Breast epithelium (tissue), 4 donors: ENCODE data around the gene ALX4. TPM values are rescaled to one million over a fixed set of nuclear protein-coding genes. Genes with fewer than 3 reads are reported as not detected.

Experiments
- DNase-seq, 2 donors: peaks; one replicate each; pipeline ENCODE4 v3.0.0-alpha.2; 2019; ENCODE audit warnings: low spot score in 2 of 2
- H3K27ac ChIP-seq, 2 donors: fragments of 200-600 bp; sonication (generic) in 1 of 2; one replicate each; pipeline ENCODE4 v1.5.1; 2016 to 2019; ENCODE audit warnings: mild to moderate bottlenecking in 1 of 2
- H3K27me3 ChIP-seq, 2 donors: fragments of 200-600 bp; sonication (generic) in 1 of 2; one replicate each; pipeline versions ENCODE4 v1.5.1 to v1.6.0; 2017 to 2019; ENCODE audit warnings: control low read depth in 1 of 2, mild to moderate bottlenecking in 1 of 2
- H3K36me3 ChIP-seq: fragments of 200-600 bp; one replicate; pipeline ENCODE4 v1.5.1; 2019
- H3K4me1 ChIP-seq, 2 donors: fragments of 200-600 bp; sonication (generic); one replicate each; pipeline ENCODE4 v1.5.1; 2016 to 2019; ENCODE audit warnings: control low read depth in 1 of 2
- H3K4me3 ChIP-seq, 3 donors: fragments of 200-600 bp; sonication (generic); 1 replicate in 2 of 3; 2 replicates in 1 of 3; pipeline ENCODE4 v1.5.1; 2016 to 2019; ENCODE audit warnings: mild to moderate bottlenecking in 3 of 3, moderate library complexity in 2 of 3
- H3K9me3 ChIP-seq, 2 donors: fragments of 200-600 bp; sonication (generic) in 1 of 2; one replicate each; pipeline ENCODE4 v1.5.1; 2016 to 2019; ENCODE audit warnings: control low read depth in 1 of 2
- CTCF ChIP-seq, 3 donors: fragments of 450-650 bp; IDR thresholded peaks; one replicate each; pipeline ENCODE4 v1.5.1; 2016 to 2017; ENCODE audit warnings: antibody characterized with exemption in 3 of 3, mild to moderate bottlenecking in 3 of 3, moderate library complexity in 3 of 3
- POLR2A ChIP-seq: fragments of 450-650 bp; IDR thresholded peaks from one replicate; pipeline ENCODE4 v1.6.1; 2016; ENCODE audit warnings: antibody characterized with exemption, mild to moderate bottlenecking, moderate library complexity
- POLR2AphosphoS5 ChIP-seq, 3 donors: sonication (generic); formaldehyde crosslinking; IDR thresholded peaks; one replicate each; pipeline ENCODE4 v1.6.1; 2017; ENCODE audit warnings: antibody characterized with exemption in 3 of 3
- intact Hi-C: fragments of 100-400 bp; cut with DNase I; formaldehyde crosslinking; loops from one replicate; pipeline ENCODE4 v1.15.1; 2023; ENCODE audit warnings: low total_unique reads
- total RNA-seq, 3 donors: library from RNA; depleted of rRNA; stranded (reverse); fragments of >200 nt; gene quantifications; one replicate each; pipeline ENCODE4 v1.1.0, GENCODE V29; 2016

Gene ALX4
- total RNA-seq, 3 donors from 2014 or later: under 0.01 to 5.2 (median 1.9) TPM

DNA sequence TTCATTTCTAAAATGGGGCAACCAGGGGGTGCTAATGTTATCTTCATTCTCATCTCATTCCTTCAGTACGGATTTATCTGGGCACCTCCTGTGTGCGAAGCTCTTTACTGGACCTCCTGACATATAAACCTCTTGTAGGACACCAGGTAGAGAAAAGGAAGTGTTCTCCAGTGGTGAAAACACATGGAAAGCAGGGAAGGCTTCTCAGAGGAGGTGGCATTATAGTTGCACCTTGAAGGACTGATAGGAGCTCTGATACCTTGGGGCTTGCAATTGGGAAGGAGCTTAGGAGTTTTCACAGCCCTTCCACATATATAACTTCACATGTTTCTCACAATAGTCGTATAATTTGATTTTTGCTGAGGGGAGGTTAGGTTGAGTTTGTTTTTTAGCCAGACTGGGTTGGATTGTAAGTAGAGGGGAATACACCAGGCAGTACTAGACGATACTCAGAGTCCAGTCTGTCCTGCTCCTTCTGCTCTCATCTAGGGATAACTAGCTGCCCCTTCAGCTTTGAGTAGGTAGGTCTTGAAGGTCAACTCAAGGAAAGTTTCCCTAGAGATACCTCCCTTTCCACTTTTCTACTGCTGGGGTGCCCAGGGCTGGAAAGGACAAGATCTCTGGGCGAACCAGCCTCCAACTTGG, 34.0 kb upstream of the ALX4 start:
- DNase-seq: no peak
- no peaks in the 10 kb centered on the region for H3K36me3 ChIP-seq
- TF ChIP-seq CTCF (IDR thresholded peaks at IDR 0.05): no peak
- no peak for TF ChIP-seq POLR2AphosphoS5 (IDR thresholded peaks at IDR 0.05)
- TF ChIP-seq POLR2A: no peak
- no peaks in the 10 kb centered on the region for H3K9me3 ChIP-seq
- no peaks in the 10 kb centered on the region for H3K4me1 ChIP-seq
- intact Hi-C loops: no loop called here
- H3K27ac ChIP-seq: no peak overlapping the region
- H3K4me3 ChIP-seq: no peak overlapping the region
- H3K27me3 ChIP-seq: peaks cover 0 to 6% of the 10 kb centered on the region in 2 donors

DNA sequence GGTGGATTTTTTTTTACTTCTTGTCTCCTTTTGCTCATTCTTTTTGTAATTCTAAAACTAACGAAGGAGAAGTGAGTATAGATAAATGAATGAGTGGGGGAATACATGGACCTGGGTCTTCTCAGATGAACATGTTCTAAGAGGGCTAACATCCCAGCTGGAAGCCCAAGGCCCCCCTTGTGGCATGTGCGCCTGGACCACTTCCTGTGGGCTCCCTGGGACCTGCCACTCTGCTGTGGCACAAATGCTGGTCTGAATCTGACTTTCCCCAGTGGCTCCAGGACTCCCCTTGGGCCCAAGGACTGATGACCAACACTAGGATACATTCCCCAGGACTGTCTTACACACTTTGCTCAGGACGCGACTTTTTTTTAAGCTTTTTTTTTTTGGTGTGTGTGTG, 32.7 kb upstream of the ALX4 start:
- Histone ChIP-seq H3K36me3 (no peaks in the 10 kb centered on the region), H3K9me3 (no peaks in the 10 kb centered on the region), H3K27ac (no peak overlapping the region), H3K4me3 (no peak overlapping the region), H3K27me3 (peaks cover 0 to 11% of the 10 kb centered on the region in 2 donors), H3K4me1 (no peaks in the 10 kb centered on the region)
- TF ChIP-seq CTCF (IDR thresholded peaks at IDR 0.05): no peak
- no peak for DNase-seq
- intact Hi-C loops: no loop called here

GRCh38 chr11:44340656-44341055, 30.7 kb upstream of the ALX4 start:
- Histone ChIP-seq H3K4me1 (no peaks in the 10 kb centered on the region), H3K27me3 (peaks cover 0 to 18% of the 10 kb centered on the region in 2 donors), H3K4me3 (no peak overlapping the region), H3K27ac (no peak overlapping the region), H3K9me3 (no peaks in the 10 kb centered on the region), H3K36me3 (no peaks in the 10 kb centered on the region)
- DNase-seq: no peak
- no peak for TF ChIP-seq POLR2A
- intact Hi-C loops: no loop called here

DNA sequence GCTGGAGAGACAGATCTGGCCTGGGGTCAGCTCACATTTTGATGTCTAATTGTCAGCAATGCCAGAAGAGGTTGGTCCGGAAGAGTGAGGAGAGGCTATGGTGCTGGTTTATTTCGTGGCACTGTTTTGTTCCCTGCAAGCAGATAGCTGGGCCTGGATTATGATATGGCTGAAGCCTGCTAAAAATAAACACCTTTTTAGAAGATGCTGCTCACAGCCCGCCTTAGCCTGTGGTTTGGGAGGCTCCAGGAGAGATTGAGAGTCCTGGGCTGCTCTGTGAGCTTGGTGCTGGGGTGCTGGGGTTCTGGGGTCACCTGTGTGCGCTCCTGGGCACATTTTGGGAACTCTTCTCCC, 29.6 kb upstream of the ALX4 start:
- intact Hi-C loops: no loop called here
- H3K4me3 ChIP-seq: no peak overlapping the region
- no peaks in the 10 kb centered on the region for H3K4me1 ChIP-seq
- no peak for TF ChIP-seq CTCF (IDR thresholded peaks at IDR 0.05)
- TF ChIP-seq POLR2A: no peak
- no peak for TF ChIP-seq POLR2AphosphoS5 (IDR thresholded peaks at IDR 0.05)
- H3K27ac ChIP-seq: no peak overlapping the region
- peaks cover 0 to 18% of the 10 kb centered on the region in 2 donors for H3K27me3 ChIP-seq
- H3K36me3 ChIP-seq: no peaks in the 10 kb centered on the region
- no peak for DNase-seq
- H3K9me3 ChIP-seq: no peaks in the 10 kb centered on the region

DNA sequence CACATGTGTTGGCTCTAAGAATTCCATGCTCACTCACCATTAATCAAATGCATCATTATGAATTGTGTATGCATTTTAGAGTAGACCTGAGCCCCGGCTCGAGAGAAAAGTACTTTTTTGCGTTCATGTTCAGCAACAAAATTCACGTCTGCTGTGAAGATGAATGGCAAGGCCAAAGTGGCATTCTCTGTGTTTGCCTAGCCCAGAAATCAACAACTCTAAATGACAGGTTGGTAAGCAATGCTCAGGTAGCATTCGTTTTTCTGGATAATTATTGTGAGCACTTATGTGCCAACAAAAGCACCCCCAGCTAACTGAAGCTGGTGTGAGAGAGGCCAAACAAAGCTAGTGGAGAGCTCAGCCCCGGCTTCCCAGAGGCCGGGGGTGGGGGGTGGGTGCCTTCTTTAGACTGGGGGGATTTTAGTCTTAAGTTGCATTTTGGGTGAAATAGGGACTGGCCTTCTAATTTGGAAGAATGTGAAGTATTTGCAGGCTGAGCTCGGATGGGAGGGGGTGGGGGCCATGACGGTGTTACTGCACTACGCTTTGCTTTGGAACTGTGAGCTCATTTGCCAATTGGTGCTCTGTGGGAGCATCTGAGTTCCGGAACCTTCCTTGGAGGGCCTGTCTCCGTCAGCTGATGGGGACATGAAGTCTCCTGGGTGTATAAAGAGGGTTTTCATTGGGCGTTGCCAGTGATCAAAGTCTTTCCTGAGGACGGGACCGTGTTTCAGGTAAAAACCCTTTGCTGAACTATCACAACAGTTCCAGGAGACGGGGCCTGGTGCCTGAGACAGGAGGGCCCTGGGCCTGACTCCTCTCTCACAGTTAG, 29.0 kb upstream of the ALX4 start:
- no peaks in the 10 kb centered on the region for H3K36me3 ChIP-seq
- H3K27ac ChIP-seq: no peak overlapping the region
- H3K9me3 ChIP-seq: no peaks in the 10 kb centered on the region
- intact Hi-C loops: no loop called here
- DNase-seq: no peak
- no peak for TF ChIP-seq CTCF (IDR thresholded peaks at IDR 0.05)
- no peak for TF ChIP-seq POLR2AphosphoS5 (IDR thresholded peaks at IDR 0.05)
- TF ChIP-seq POLR2A: no peak
- no peak overlapping the region for H3K4me3 ChIP-seq
- no peaks in the 10 kb centered on the region for H3K4me1 ChIP-seq
- H3K27me3 ChIP-seq: peaks cover 0 to 20% of the 10 kb centered on the region in 2 donors
